ENCODE data around the gene ACOT8. TPM values are rescaled to one million over a fixed set of nuclear protein-coding genes. Genes with fewer than 3 reads are reported as not detected.
"Not testable (repeated sequence)": the region's sequence is repeated elsewhere in the genome, so short reads cannot be mapped to it uniquely, and the experiment has no call there.

Gene ACOT8
- total and polyA plus RNA-seq, 12 donors: 21.3 to 46.6 (median 28.1) TPM

DNA sequence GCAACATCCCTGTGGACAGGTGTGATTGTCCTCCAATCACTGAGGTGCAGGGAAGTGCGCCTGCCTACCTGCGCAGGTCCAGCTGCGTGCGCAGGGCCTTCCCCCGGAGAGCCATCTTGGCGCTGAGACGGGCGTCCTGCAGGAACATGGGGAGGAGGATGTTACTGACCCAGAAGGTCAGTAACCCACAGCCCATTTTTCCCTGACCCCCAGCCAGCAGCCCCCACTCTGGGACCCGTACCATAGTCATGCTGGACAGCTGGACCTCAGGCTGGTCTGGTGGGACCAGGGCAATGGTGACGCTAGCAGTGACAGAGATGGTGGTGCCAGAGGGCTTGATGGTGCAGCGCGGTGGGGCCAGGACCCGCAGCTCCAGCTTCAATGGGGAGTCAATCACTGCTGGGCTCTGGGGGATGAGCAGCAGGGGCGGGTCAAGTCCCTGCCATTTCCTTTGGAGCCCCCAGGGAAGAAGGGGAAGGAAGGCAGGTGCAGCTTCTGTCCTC lies 45.1 kb upstream of the ACOT8 start:
- Histone ChIP-seq H3K36me3 (peaks cover 0 to 100% (median 28%) of the 10 kb centered on the region in 9 donors), H3K4me1 (no peaks in the 10 kb centered on the region), H3K4me3 (no peak overlapping the region), H3K9me3 (no peaks in the 10 kb centered on the region), H3K27me3 (no peaks in the 10 kb centered on the region), H3K27ac (no peak overlapping the region)
- ATAC-seq: no peak
- 86 to 90% methylated on average over 14 of the region's 14 CpGs for WGBS, 2 donors
- intact Hi-C loops (cut with DNase I): no loop called here
- TF ChIP-seq, protein P1, sequence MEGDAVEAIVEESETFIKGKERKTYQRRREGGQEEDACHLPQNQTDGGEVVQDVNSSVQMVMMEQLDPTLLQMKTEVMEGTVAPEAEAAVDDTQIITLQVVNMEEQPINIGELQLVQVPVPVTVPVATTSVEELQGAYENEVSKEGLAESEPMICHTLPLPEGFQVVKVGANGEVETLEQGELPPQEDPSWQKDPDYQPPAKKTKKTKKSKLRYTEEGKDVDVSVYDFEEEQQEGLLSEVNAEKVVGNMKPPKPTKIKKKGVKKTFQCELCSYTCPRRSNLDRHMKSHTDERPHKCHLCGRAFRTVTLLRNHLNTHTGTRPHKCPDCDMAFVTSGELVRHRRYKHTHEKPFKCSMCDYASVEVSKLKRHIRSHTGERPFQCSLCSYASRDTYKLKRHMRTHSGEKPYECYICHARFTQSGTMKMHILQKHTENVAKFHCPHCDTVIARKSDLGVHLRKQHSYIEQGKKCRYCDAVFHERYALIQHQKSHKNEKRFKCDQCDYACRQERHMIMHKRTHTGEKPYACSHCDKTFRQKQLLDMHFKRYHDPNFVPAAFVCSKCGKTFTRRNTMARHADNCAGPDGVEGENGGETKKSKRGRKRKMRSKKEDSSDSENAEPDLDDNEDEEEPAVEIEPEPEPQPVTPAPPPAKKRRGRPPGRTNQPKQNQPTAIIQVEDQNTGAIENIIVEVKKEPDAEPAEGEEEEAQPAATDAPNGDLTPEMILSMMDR (IDR thresholded peaks at IDR 0.05): no peak
- DNase-seq: no peak

- ATAC-seq; H3K4me1 ChIP-seq; H3K9me3 ChIP-seq; H3K27ac ChIP-seq; H3K27me3 ChIP-seq; DNase-seq; H3K4me3 ChIP-seq; intact Hi-C loops (cut with DNase I): not testable (repeated sequence)
- H3K36me3 ChIP-seq: peaks cover 0 to 100% (median 37%) of the 10 kb centered on the region in 9 donors
- 96 to 97% methylated on average over 6 of the region's 6 CpGs for WGBS, 2 donors
Observed at GRCh38 chr20:45901332-45901731, 44.1 kb upstream of the ACOT8 start.

- DNase-seq: no peak
- intact Hi-C loops (cut with DNase I): loop anchor here in 1 of 10 donors (10.0 kb wide), 1 partner anchor 66 kb away; no protein-coding TSS in a partner anchor
- no peaks in the 10 kb centered on the region for H3K9me3 ChIP-seq
- peaks cover 0 to 100% (median 56%) of the 10 kb centered on the region in 9 donors for H3K36me3 ChIP-seq
- peak in 1 of 8 donors; percentile 6 for ATAC-seq
- no peak overlapping the region for H3K27ac ChIP-seq
- no peak overlapping the region for H3K4me3 ChIP-seq
- TF ChIP-seq, protein P1 (IDR thresholded peaks at IDR 0.05): no peak
- 88 to 92% methylated on average over 13 of the region's 13 CpGs for WGBS, 2 donors
- no peaks in the 10 kb centered on the region for H3K27me3 ChIP-seq
- H3K4me1 ChIP-seq: no peaks in the 10 kb centered on the region
Observed at GRCh38 chr20:45899046-45899835, 42.0 kb upstream of the ACOT8 start.

- peaks cover 0 to 100% (median 63%) of the 10 kb centered on the region in 9 donors for H3K36me3 ChIP-seq
- ATAC-seq (peak in 1 of 8 donors; percentile 18), DNase-seq (no peak)
- no peak overlapping the region for H3K27ac ChIP-seq
- peaks cover 0 to 8% (median 0%) of the 10 kb centered on the region in 9 donors for H3K4me1 ChIP-seq
- TF ChIP-seq, protein P1 (IDR thresholded peaks at IDR 0.05): no peak
- 87 to 89% methylated on average over 12 of the region's 12 CpGs for WGBS, 2 donors
- no peaks in the 10 kb centered on the region for H3K9me3 ChIP-seq
- H3K4me3 ChIP-seq: no peak overlapping the region
- intact Hi-C loops (cut with DNase I): loop anchor here in 1 of 10 donors (10.0 kb wide), 1 partner anchor 67 kb away; no protein-coding TSS in a partner anchor
- no peaks in the 10 kb centered on the region for H3K27me3 ChIP-seq
Observed at GRCh38 chr20:45898285-45898684, 41.1 kb upstream of the ACOT8 start.

Data from heart right ventricle (tissue), 16 donors.